ENCODE measurements around the gene COL11A2.

The COL11A2 gene

DNA sequence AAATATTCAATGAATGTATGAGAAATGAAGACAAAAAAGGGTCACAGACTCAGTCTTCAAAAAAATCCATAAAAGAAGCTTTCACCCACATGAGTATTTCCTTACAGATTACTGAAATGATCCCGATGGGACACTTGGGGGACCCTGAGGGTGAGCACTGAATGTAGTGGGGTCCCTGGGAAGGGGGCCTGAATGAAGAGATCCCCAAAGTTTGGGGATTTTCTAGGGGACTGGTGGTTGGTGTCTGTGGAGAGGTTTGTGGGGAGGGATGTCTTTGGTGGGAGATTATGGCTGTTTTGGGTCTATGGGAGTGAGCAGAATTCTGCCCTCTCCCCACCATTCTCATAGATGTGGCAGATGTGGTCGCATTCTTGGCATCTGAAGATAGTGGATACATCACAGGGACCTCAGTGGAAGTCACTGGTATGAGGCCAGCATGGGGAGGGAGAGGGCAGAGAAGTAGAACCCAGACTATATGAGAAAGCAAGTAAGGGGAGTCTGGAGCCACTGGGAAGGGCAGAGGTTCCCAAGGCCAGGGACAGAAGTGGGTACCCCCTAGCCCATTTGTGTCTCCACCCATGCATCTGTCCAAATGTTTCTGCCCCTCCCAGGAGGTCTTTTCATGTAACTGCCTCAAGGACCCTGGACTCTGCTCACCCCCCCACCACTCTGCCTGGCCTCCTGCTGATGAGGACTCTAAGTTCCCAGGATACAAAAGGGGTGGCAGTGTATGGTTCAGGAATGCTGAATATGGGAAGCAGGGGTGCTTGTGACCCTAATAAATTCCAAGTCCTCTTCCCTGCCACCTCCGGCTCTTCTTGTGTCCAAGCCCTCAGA lies 14.0 kb upstream of the COL11A2 start:
- DNase-seq, result no peak

DNA sequence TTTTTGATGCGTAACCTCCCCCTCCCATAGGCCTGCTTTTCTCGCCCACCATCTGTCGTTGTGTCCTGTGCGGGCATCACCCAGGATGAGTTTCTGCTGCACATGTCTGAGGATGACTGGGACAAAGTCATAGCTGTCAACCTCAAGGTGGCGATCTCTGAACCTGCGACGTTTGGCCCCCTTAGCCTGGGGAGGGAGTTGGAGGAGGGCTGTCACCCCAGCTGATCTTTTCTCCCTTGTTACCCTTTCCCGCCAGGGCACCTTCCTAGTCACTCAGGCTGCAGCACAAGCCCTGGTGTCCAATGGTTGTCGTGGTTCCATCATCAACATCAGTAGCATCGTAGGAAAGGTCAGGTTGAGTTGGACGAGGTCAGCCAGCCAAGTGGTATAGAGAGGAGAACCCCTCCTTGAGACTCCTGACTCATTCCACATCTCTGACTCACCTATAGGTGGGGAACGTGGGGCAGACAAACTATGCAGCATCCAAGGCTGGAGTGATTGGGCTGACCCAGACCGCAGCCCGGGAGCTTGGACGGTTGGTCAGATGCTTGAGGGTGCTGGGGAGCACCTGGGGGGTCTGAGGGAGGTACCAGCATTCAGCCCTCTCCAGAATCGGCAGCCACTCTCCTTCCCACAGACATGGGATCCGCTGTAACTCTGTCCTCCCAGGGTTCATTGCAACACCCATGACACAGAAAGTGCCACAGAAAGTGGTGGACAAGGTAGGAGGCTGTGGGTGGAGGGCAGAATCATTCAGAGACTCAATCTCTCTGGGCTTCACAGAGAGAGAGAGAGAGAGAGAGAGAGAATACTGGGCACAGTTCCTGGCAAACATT lies 13.1 kb upstream of the COL11A2 start:
- DNase-seq, result no peak

DNA sequence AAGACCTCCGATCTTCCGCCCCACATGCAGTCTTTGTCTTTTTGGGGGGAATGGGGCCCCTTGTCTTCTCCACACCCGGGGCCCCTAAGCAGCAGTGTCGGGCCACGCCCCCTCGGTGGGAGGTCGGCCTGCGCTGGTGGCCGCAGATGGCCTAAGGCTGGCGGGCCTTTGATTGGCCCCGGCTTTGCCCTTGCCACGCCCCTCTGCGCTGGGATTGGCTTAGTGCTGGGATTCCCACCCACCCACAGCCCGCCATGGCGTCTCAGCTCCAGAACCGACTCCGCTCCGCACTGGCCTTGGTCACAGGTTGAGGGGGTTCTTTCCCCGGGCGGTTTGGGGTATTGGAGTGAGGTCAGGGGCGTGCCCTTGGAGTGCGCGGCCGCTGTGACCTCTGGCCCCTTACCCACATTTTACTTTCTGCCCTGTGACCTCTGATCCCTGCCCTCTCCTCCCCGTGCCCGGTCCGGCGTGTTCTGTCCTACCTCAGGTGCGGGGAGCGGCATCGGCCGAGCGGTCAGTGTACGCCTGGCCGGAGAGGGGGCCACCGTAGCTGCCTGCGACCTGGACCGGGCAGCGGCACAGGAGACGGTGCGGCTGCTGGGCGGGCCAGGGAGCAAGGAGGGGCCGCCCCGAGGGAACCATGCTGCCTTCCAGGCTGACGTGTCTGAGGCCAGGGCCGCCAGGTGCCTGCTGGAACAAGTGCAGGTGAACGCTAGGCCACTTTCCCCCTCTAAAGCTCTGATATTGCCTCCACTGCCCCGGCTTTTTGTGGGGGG lies 12.3 kb upstream of the COL11A2 start, which contains the start of gene HSD17B8:
Gene HSD17B8 (plus strand): TSS at position 241 of the 776 bp plus-strand sequence. CDS start 14 bp downstream, at position 255.
- DNase-seq, result peak; percentile 90

DNA sequence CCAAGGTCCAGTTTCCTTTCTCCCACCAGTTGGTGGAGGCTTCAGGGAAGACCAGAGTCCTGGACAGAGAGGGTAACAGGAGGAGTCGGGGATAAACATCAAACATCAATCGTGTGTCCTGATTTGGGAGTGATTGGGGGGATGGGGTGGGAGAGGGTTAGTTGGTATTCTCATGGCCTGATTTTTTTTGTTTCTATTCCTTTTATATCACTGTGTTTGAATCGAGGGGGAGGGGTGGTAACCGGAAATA lies 11.8 kb upstream of the COL11A2 start:
- no peak for DNase-seq

DNA sequence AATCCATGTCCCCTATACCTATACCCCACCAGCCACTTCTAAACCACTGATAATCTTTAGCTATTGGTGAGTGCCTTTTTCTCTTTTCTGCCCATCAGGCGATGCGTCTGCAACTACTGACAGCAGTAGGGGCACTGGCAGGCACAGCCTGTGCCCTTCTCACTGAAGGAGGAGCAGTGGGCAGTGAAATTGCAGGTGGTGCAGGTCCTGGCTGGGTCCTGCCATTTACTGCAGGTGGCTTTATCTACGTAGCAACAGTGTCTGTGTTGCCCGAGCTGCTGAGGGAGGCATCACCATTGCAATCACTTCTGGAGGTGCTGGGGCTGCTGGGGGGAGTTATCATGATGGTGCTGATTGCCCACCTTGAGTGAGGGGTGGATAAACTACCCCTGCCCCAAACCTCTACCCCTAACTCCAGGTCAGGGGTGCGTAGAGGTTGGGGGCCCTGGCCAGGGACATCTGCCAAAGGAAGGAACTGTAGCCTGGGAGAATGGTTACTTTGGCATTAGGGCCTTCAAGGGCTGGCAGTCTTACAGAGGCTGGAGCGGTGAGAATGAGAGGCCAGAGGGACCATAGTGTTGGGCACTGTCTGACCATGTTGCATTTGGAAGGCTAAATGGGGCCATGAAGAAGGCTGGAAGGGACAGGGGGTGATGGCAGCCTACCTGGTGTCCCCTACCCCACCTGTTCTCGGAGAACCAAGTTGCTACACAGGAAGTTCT lies 11.3 kb upstream of the COL11A2 start:
- no peak for DNase-seq

DNA sequence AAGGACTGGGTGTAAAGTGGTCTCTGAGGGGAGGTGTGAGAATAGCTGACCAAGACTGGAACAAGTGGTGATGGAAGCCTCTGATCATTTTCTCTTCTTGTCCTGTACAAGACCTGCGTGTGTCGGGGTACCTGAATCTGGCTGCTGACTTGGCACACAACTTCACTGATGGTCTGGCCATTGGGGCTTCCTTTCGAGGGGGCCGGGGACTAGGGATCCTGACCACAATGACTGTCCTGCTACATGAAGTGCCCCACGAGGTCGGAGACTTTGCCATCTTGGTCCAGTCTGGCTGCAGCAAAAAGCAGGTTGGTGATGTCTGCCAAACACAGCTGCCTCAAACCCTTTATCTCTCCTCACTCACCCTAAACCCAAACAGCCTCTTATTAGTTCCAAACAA lies 10.5 kb upstream of the COL11A2 start:
- no peak for DNase-seq

DNA sequence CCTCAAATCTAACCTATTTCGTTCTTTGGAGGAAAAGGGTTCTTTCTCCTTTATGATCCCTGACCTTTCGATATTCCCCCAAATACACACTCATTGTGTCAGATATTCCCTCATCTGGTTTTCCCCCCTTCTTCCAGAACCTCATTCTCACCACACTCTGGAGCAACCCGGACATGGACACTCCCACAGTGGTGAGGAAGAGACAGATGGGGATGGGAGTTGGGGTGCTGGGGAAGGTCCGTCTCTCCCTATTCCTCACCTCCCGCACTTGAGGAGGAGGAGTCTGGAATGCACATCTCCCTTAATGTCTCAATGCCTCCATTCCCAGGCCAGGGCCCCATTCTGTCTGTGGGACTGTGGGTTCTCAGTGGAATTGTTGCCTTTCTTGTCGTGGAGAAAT lies 9.7 kb upstream of the COL11A2 start:
- DNase-seq, result no peak

DNA sequence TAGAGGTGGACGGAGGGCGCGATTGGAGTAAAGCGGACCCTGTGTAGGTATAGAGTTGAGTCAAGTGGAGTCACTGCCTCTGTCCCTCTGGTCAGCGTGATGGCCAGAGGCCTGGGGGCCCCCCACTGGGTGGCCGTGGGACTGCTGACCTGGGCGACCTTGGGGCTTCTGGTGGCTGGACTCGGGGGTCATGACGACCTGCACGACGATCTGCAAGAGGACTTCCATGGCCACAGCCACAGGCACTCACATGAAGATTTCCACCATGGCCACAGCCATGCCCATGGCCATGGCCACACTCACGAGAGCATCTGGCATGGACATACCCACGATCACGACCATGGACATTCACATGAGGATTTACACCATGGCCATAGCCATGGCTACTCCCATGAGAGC lies 8.9 kb upstream of the COL11A2 start:
- no peak for DNase-seq

DNA sequence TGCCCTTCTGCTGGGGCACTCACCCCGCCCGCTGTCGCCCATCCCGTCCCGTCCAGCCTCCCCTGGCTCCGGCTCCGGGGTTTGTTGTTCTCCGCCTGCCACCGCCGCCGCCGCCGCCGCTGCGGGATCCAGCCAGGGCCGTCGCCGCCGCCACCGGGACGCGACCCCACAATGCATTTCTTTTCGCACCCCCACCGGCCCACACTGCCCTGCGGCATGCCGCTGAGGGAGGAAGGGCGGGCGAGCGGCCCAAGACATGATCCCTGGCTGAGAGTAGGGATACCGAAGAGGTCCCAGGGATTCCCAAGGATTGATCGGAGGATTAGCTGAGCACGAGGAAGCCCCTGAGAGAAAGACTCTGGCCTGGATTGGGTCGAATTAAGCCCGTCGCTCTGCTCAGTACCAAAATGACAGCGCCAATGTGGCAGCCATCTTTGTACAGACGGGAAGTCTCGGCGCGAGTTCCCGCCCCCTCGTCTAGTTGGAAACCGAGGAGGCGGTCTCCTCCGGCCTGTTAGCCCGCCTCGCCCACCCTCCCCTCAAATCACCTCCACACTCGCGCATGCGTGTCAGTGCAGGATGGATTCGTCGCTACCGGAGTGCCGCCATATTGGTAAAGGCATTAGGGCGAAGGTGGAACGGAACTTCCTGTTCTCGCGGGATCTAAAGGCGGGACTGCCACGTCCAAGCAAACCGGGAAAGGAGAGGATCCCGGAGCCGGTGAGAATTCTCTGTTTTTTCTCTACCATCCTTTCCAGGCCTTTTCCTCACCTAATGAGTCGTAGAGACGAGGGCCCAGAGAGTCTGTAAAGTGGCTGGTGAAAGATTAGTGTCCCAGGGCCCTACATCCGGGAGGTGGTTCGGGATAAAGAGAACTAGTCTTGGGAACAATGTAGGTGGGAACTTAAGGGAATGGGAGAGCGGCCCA lies 8.2 kb upstream of the COL11A2 start, which contains the start of the genes RXRB and SLC39A7:
Gene RXRB (minus strand): TSS at position 447 of the 928 bp plus-strand sequence. CDS start 189 bp downstream, at position 258.
Gene SLC39A7 (plus strand): TSS at position 649 of the 928 bp plus-strand sequence. CDS start 379 bp downstream, outside the sequence.
- DNase-seq, result peak; percentile 99

DNA sequence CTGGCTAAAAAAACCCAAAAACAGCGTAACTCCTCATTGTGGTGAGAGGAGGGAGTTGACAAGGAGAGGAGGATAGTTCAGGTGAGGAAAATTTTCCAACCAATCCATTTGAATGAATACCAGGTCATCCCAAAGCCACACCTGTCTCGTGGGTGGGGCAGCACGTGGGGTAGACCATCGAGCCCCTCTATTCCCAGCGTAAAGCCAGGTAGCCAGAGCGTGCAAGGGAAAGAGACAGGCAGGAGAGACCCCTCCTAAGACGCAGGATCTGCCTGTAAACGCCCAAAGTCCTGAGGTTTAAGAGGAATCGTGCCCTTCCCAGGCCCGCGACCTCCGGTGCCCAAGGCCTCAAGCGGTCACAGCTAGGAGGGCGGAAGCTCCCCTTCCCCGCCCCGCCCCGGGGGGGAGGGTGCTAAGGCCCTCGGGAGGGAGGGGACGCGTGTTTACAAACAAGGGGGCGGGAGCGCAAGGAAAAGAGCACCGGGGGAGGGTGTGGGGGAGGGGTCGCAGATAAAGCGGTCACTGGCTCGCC lies 7.5 kb upstream of the COL11A2 start:
- no peak for DNase-seq

DNA sequence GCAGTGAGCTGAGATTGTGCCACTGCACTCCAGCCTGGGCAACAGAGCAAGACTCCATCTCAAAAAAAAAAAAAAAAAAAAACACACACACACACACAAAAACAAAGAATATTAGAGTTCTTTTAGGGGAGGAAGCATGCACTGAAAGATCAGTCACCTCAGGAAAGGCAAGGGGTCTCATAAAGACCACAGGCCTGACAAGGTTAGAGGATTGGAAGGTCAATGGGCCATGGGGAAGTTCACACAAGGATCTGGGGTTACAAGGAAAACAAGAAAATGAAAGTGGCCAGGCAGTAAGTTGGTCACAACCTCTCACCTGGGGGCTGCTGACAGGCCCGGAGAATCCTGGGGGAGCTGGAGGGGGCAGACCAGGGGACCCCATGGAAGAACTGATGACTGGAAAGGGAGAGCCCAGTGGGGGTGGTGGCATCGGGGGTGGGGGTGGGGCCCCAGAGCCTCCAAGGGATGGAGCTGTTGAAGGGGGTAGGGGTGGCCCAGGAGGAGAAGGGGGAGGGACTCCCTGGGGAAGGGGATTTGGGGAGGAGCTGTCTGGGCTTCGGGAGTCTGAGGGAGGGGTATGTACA lies 6.7 kb upstream of the COL11A2 start:
- no peak for DNase-seq

DNA sequence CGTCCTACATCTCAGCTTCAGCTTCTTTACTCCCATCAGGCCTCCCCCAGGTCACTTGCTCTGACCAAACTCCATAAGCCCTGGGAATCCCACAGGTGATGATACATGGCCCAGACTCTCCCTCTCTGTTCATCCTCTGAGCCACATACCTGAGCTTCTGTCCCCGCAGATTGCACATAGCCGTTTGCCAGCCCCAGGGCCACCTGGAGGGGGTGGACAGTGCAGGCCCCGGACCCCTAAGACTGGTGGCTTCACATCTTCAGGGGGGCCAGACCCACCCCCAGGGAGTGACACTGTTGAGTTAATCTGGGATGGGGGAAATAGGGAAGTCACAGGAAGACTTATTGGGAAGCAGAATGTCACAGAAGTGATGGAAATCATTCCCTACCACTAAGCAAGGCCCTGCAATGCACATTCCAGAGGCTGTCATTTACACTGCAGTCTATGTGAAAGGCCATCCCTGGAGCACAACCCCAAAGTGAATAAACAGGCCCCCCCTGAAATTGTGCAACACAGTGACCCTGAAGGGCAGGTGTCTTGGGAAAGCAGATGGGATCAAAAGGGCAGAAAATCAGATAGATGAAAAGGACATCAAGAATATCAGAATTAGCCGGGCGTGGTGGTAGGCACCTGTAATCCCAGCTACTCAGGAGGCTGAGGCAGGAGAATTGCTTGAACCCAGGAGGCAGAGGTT lies 6.0 kb upstream of the COL11A2 start:
- DNase-seq, result no peak

DNA sequence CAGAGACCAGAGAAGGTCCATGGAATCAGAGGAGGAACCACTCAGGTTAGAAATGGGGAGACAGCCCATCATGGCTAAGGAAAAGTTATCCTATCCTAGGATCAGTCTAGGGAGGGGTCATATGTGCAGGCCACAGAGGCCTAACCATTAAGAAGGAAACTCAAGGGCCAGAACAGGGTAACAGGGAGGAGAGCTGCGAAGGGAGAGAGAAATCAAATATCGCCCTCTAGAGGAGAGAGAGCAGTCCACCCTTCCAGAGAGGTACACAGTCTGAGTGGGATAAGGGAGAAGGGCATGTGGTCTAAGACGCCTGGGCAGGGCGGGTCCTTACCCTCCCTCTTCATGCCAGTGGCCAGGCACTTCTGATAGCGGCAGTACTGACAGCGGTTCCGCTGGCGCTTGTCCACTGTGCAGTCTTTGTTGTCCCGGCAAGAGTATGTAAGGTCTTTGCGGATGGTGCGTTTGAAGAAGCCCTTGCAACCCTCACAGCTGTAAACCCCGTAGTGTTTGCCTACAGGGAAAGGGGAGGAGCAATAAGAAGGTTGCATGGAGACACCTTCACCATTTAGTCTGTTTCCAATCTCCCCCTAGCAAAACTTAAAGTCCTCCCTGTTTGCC lies 5.3 kb upstream of the COL11A2 start:
- no peak for DNase-seq

DNA sequence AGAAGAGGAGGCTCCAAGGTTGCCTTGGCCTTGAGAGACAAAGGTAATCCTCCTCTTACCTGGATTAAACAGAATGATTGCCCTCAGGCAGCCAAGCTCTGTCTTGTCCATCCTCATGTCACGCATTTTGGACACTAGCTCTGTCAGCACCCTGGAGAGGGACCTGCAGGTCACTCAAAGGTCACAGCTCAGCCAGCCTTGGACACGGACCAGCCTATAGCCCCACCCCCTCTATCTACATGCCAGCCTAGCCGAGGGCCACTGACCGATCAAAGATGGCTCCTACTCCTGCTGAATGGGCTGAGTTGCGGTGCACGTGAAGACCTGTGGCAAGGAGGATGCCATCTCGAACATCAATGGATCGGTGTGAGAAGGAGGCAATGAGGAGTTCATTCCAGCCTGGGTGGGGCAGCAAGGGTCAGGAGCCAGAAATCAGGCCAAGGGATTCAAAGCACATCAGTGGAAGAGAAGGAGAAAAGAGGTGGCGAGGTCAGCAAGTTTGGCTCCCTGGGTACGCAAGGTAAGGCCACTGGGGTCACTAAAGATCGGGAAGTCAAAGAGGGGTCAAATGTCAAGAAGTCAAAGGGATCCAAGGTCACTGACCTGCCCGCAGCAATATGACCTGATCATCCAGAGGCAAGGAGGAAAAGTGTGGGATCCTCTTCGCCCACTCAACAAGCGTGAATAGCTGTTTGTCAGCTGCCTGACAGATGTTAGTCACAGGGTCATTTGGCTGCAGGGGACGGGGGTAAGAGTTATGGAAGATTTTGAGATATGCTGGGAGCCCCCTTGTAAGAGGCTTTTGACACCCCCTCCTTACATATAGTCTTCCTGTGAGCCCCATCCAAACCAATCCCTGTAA lies 3.3 kb upstream of the COL11A2 start:
- DNase-seq, result no peak

DNA sequence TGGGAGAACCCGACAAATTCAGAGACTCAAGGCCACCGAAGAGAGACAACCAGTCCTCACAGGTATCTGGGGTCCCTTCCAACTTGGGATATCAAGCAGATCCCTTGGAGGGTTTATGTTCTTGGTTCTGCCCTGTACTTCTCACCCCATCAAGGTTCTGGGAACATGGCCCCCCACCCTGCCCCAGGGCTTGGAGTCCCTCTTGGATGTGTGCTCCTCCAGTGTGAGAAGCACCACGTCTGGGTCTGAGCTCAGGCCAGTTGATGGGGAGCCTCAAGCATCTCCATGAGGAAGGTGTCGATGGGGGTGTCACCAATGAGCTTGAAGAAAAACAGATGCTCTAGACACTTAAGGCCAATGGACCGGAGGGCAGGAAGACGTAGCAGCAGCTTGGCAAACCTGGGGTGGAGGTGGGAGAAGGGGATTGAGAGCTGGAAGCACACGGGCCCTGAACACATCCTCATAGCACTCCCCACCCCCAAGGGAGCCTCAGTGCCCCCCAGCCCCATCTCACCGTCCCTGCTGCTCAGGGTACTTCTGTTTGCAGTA lies 2.2 kb upstream of the COL11A2 start:
- no peak for DNase-seq

DNA sequence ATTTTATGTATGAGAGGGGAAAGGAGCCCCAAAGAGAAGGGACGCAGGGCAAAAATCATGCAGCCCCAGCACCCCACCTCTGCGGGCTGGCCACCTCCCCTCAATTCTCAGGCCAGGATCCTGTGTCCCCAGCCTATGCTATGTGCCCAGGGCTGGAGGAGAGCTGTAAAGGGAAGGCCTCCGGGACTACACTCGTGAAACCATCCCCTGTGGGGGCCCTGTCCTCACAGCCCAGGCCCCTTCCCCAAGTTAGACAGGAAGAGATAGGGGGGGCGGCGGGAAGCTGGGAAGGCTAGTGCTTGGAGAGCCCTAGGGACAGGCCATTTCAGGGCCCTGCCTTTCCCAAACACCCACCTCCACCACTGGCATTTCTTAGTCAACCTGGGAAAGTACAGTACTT lies 1.4 kb upstream of the COL11A2 start:
- DNase-seq, result no peak

DNA sequence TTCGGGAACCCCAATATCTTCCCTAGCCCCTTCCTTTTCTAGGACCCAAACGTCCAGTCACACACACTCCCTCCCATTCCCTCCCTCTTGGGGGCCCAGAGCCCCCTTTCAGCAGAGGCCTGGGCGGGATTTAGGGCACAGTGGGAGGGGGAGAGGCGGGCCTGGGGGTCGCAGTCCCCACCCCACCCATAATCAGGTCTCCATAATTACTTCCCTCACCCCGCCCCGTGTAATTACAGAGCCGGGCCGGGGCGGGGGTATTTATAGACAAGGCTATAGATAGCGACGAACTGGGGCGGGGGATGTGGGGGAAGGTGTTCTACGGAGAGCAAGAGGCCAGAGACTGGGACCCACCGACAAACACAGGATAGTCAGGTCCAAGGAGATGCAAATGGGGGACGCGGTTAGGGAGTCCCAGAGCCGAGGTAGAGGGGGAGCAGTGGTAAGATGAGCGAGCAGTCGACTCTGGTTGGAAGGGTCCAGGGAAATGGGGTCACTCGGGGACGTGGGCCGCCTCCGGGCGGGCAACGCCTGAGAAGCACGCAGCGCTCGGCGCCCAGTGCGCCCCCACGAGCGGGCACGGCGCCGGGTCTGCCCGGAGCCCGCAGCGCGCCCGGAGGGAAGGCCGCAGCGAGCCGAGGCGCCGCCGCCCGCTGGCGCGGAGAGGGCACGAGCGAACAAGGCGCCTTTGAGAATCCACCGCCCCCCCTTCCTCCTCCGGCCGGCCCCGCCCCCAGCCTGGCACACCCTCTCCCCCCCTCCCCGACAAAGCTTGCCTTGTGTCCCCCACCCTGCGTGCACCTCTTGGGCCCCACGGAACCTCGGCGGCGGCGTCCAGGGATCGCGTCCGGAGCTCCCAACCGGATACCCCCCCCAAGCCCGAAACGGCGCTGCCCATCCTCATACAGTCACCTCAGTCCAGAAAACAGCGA lies 670 bp upstream of the COL11A2 start:
- DNase-seq, result no peak
